H9 (cell line): ENCODE results near the gene PPP1R12A. TPM values are rescaled to one million over a fixed set of nuclear protein-coding genes. Genes with fewer than 3 reads are reported as not detected.

Experiments used
- DNase-seq: peaks from one replicate; pipeline ENCODE4 v3.0.0-alpha.2; 2017
- H2AFZ ChIP-seq: one replicate; pipeline ENCODE4 v1.6.1; 2013; ENCODE audit warnings: mild to moderate bottlenecking, low read length, control low read depth, moderate library complexity
- H2AK5ac ChIP-seq: 2 replicates; pipeline ENCODE4 v1.6.1; 2013; ENCODE audit warnings: low read length, control low read depth, mixed read lengths; ENCODE audit not compliant: insufficient read length
- H2BK120ac ChIP-seq: one replicate; pipeline ENCODE4 v1.6.1; 2013; ENCODE audit warnings: low read depth, mild to moderate bottlenecking, low read length, control low read depth, inconsistent platforms; ENCODE audit not compliant: poor library complexity, severe bottlenecking
- H2BK12ac ChIP-seq: 2 replicates; pipeline ENCODE4 v1.6.1; 2013; ENCODE audit warnings: low read length, control low read depth, mixed read lengths, low read depth; ENCODE audit not compliant: insufficient read length
- H2BK15ac ChIP-seq: 2 replicates; pipeline ENCODE4 v1.6.1; 2013; ENCODE audit warnings: low read depth, low read length, control low read depth
- H2BK20ac ChIP-seq: one replicate; pipeline ENCODE4 v1.6.1; 2013; ENCODE audit warnings: low read depth, mild to moderate bottlenecking, low read length, control low read depth, inconsistent platforms; ENCODE audit not compliant: poor library complexity, severe bottlenecking
- H2BK5ac ChIP-seq: 2 replicates; pipeline ENCODE4 v1.6.1; 2013; ENCODE audit warnings: low read length, control low read depth, mixed read lengths; ENCODE audit not compliant: insufficient read length
- H3K14ac ChIP-seq: 2 replicates; pipeline ENCODE4 v1.6.1; 2013; ENCODE audit warnings: low read length, control low read depth; ENCODE audit not compliant: insufficient read depth
- H3K18ac ChIP-seq: 2 replicates; pipeline ENCODE4 v1.6.1; 2013; ENCODE audit warnings: low read depth, mild to moderate bottlenecking, mixed read lengths, low read length, control low read depth; ENCODE audit not compliant: insufficient read length
- H3K23ac ChIP-seq: 2 replicates; pipeline ENCODE4 v1.6.1; 2013; ENCODE audit warnings: low read length, control low read depth, mixed read lengths, low read depth; ENCODE audit not compliant: insufficient read length
- H3K23me2 ChIP-seq: 2 replicates; pipeline ENCODE4 v1.6.1; 2013; ENCODE audit warnings: low read depth, mild to moderate bottlenecking, mixed read lengths, low read length, control low read depth; ENCODE audit not compliant: insufficient read length, poor library complexity, severe bottlenecking
- H3K27ac ChIP-seq: 2 replicates; pipeline ENCODE4 v1.5.1; 2013; ENCODE audit warnings: low read length, control low read depth, mixed read lengths, low read depth; ENCODE audit not compliant: insufficient read length
- H3K27me3 ChIP-seq: 2 replicates; pipeline ENCODE4 v1.6.1; 2013; ENCODE audit warnings: low read length, control low read depth, inconsistent platforms; ENCODE audit not compliant: insufficient read depth
- H3K4ac ChIP-seq: 2 replicates; pipeline ENCODE4 v1.6.1; 2013; ENCODE audit warnings: low read depth, mild to moderate bottlenecking, control low read depth, inconsistent platforms, low read length, moderate library complexity
- H3K4me1 ChIP-seq: 2 replicates; pipeline ENCODE4 v1.6.1; 2013; ENCODE audit warnings: low read length, control low read depth, inconsistent platforms; ENCODE audit not compliant: insufficient read depth
- H3K4me2 ChIP-seq: 2 replicates; pipeline ENCODE4 v1.6.1; 2013; ENCODE audit warnings: low read length, control low read depth, mixed read lengths; ENCODE audit not compliant: insufficient read length, insufficient read depth
- H3K56ac ChIP-seq: 2 replicates; pipeline ENCODE4 v1.6.1; 2013; ENCODE audit warnings: low read depth, mild to moderate bottlenecking, mixed read lengths, low read length, control low read depth; ENCODE audit not compliant: insufficient read length
- H3K79me1 ChIP-seq: 2 replicates; pipeline ENCODE4 v1.6.1; 2013; ENCODE audit warnings: low read depth, mild to moderate bottlenecking, moderate library complexity, low read length, control low read depth, inconsistent platforms; ENCODE audit not compliant: insufficient read depth, poor library complexity, severe bottlenecking
- H3K79me2 ChIP-seq: 2 replicates; pipeline ENCODE4 v1.6.1; 2013; ENCODE audit warnings: low read length, control low read depth, inconsistent platforms; ENCODE audit not compliant: insufficient read depth
- H3K9ac ChIP-seq: 2 replicates; pipeline ENCODE4 v1.6.1; 2013; ENCODE audit warnings: low read length, control low read depth, mixed read lengths; ENCODE audit not compliant: insufficient read length; ENCODE audit errors: extremely low read depth
- H3K9me3 ChIP-seq: one replicate; pipeline ENCODE4 v1.6.1; 2013; ENCODE audit warnings: low read depth, low read length, inconsistent platforms; ENCODE audit not compliant: control insufficient read depth
- H3T11ph ChIP-seq: one replicate; pipeline ENCODE4 v1.6.1; 2013; ENCODE audit warnings: mild to moderate bottlenecking, low read length, control low read depth, inconsistent platforms
- H4K20me1 ChIP-seq: one replicate; pipeline ENCODE4 v1.6.1; 2013; ENCODE audit not compliant: control insufficient read depth, insufficient read length, insufficient read depth
- H4K5ac ChIP-seq: 2 replicates; pipeline ENCODE4 v1.6.1; 2013; ENCODE audit warnings: low read depth, mild to moderate bottlenecking, mixed read lengths, low read length, control low read depth; ENCODE audit not compliant: insufficient read length
- H4K8ac ChIP-seq: replicated peaks from 2 replicates; pipeline ENCODE4 v1.6.1; 2013; ENCODE audit warnings: low read length, control low read depth, mixed read lengths, low read depth; ENCODE audit not compliant: insufficient read length
- H4K91ac ChIP-seq: 2 replicates; pipeline ENCODE4 v1.6.1; 2013; ENCODE audit warnings: low read depth, mild to moderate bottlenecking, moderate library complexity, mixed read lengths, low read length, control low read depth; ENCODE audit not compliant: insufficient read length
- H3K27ac Mint-ChIP-seq, 3 experiments: 2 replicates in 2 of 3; 3 replicates in 1 of 3; pipeline ENCODE4 v1.8.0; 2020 to 2021; ENCODE audit warnings: mixed read lengths in 3 of 3, mild to moderate bottlenecking in 1 of 3, moderate library complexity in 1 of 3
- H3K27me3 Mint-ChIP-seq: 2 replicates; pipeline ENCODE4 v1.8.0; 2021; ENCODE audit warnings: low read depth, mild to moderate bottlenecking, moderate library complexity, mixed read lengths
- H3K36me3 Mint-ChIP-seq, 3 experiments: 2 replicates in 2 of 3; 3 replicates in 1 of 3; pipeline ENCODE4 v1.8.0; 2020 to 2021; ENCODE audit warnings: low read depth in 3 of 3, mixed read lengths in 3 of 3; ENCODE audit not compliant: insufficient read depth in 1 of 3
- H3K4me1 Mint-ChIP-seq, 2 experiments: 2 replicates each; pipeline ENCODE4 v1.8.0; 2020; ENCODE audit warnings: mixed read lengths in 2 of 2
- H3K4me3 Mint-ChIP-seq, 2 experiments: 2 replicates in 1 of 2; 3 replicates in 1 of 2; pipeline ENCODE4 v1.8.0; 2020 to 2021; ENCODE audit warnings: mild to moderate bottlenecking in 2 of 2, mixed read lengths in 2 of 2, moderate library complexity in 1 of 2
- H3K9me3 Mint-ChIP-seq, 2 experiments: 2 replicates in 1 of 2; 3 replicates in 1 of 2; pipeline ENCODE4 v1.8.0; 2020; ENCODE audit warnings: mild to moderate bottlenecking in 2 of 2, mixed read lengths in 2 of 2, moderate library complexity in 1 of 2
- CTCF ChIP-seq: fragments of 200-600 bp; sonication (generic); conservative IDR thresholded peaks from 3 replicates; pipeline ENCODE4 v1.8.0; 2021; ENCODE audit warnings: antibody characterized with exemption, mild to moderate bottlenecking
- WGBS: extraction: QIAGEN DNeasy Blood & Tissue Kit; methylation state at CpG from one replicate; pipeline ENCODE4 v1.1.7; 2013; ENCODE audit warnings: missing lambda C conversion rate, low lambda C conversion rate, mixed read lengths; ENCODE audit not compliant: insufficient read length; ENCODE audit errors: extremely low coverage; 5-methylcytosine and 5-hydroxymethylcytosine counted together
- total RNA-seq: library from RNA; stranded (reverse); gene quantifications from 2 replicates; pipeline ENCODE4 v1.2.1, GENCODE V29; 2021

PPP1R12A gene
- total RNA-seq, 1 experiment from 2014 or later: 93.5 TPM

- H3K18ac ChIP-seq: no peak overlapping the region
- no peak overlapping the region for H3K56ac ChIP-seq
- H3K79me1 ChIP-seq: peaks cover 3% of the 10 kb centered on the region
- H3K27ac ChIP-seq: no peak overlapping the region
- no peak overlapping the region for H3K4me3 Mint-ChIP-seq
- H2BK20ac ChIP-seq: no peak overlapping the region
- peaks cover 2% of the 10 kb centered on the region; the same call in 1 of the 2 replicates for H3K79me2 ChIP-seq
- no peak overlapping the region for H3K9ac ChIP-seq
- no peak overlapping the region for H4K91ac ChIP-seq
- peaks cover 3 to 4% (median 3%) of the 10 kb centered on the region in 3 experiments; a peak in 1 of 7 replicates for H3K36me3 Mint-ChIP-seq
- H2BK5ac ChIP-seq: no peak overlapping the region
- H3K4ac ChIP-seq: no peak overlapping the region
- no peak overlapping the region for H3T11ph ChIP-seq
- H3K4me1 ChIP-seq: no peaks in the 10 kb centered on the region
- peaks cover 24 to 32% of the 10 kb centered on the region in 2 experiments for H3K4me1 Mint-ChIP-seq
- H3K9me3 Mint-ChIP-seq: no peaks in the 10 kb centered on the region
- no peak overlapping the region for H3K23ac ChIP-seq
- WGBS: no CpG with 5 or more reads among the region's 2 CpGs
- H2BK120ac ChIP-seq: no peak overlapping the region
- no peak overlapping the region for H4K5ac ChIP-seq
- no peak overlapping the region for H2AK5ac ChIP-seq
- peak overlapping the region in 1 of 3 experiments; percentile 17; a peak in 1 of 7 replicates for H3K27ac Mint-ChIP-seq
- no peak overlapping the region for H4K8ac ChIP-seq
- H3K4me2 ChIP-seq: no peak overlapping the region
- H3K23me2 ChIP-seq: no peaks in the 10 kb centered on the region
- peaks cover 4% of the 10 kb centered on the region for H4K20me1 ChIP-seq
- no peak overlapping the region for H2BK12ac ChIP-seq
- H2AFZ ChIP-seq: no peak overlapping the region
- no peak overlapping the region for H3K14ac ChIP-seq
- no peak overlapping the region for H2BK15ac ChIP-seq
- no peak for TF ChIP-seq CTCF
- no peaks in the 10 kb centered on the region for H3K27me3 ChIP-seq
- DNase-seq: no peak
- H3K9me3 ChIP-seq: no peaks in the 10 kb centered on the region
- no peaks in the 10 kb centered on the region for H3K27me3 Mint-ChIP-seq
These were observed 43.3 kb downstream of the PPP1R12A start for GRCh38 chr12:79891506-79892162.
